Brain microvascular endothelial cell (primary cell): ENCODE results near the gene AIF1L.

Experiments used
- DNase-seq: peaks from one replicate; pipeline ENCODE4 v3.0.0-alpha.2; 2020
- H3K27ac ChIP-seq: fragments of 250-450 bp; sonication (Bioruptor Pico); 2 replicates; pipeline ENCODE4 v1.5.1; 2020; ENCODE audit warnings: mild to moderate bottlenecking, moderate library complexity
- H3K27me3 ChIP-seq: fragments of 250-450 bp; sonication (Bioruptor Pico); replicated peaks from 2 replicates; pipeline ENCODE4 v1.5.1; 2020; ENCODE audit warnings: mild to moderate bottlenecking
- H3K36me3 ChIP-seq: fragments of 250-450 bp; sonication (Bioruptor Pico); replicated peaks from 2 replicates; pipeline ENCODE4 v1.5.1; 2020; ENCODE audit warnings: mild to moderate bottlenecking
- H3K4me3 ChIP-seq: 2 replicates; pipeline ENCODE4 v1.5.1; 2011; ENCODE audit warnings: low read depth, mild to moderate bottlenecking, control low read depth, low read length, moderate library complexity
- in situ Hi-C: cut with HindIII; loops from 2 replicates; pipeline ENCODE4 v1.10.0; 2017; ENCODE audit warnings: low sequenced_read_pairs, low pct_ligation_motif_present
- TF ChIP-seq, protein P1 (sequence below): IDR thresholded peaks from 2 replicates; pipeline ENCODE4 v1.5.1; 2011; ENCODE audit warnings: low read depth, mild to moderate bottlenecking, moderate library complexity, low read length, control low read depth, inconsistent platforms; ENCODE audit errors: missing control alignments

AIF1L gene

DNA sequence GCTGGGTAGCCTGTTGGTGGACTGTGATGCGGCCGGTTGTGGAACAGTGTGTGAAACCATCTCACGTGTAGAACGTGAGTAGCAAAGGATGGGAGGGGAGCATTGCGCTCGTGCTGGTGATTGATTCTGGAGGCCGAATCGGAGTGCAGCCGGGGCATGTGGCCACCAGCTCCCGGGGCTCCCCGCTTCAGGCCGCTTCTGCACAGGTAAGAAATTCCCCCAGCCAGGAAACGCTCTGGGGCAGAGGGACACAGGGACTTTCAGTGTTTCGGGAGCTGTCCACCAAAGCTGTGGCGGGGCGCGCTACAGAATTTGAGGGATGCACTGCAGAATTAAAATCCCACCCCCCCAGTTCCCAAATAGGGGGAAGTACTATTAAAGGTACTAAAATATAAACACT is 45.5 kb upstream of the AIF1L start:
- Histone ChIP-seq H3K36me3 (no peaks in the 10 kb centered on the region), H3K27ac (no peak overlapping the region), H3K27me3 (peaks cover 35% of the 10 kb centered on the region), H3K4me3 (no peak overlapping the region)
- DNase-seq, result no peak
- TF ChIP-seq, protein P1, sequence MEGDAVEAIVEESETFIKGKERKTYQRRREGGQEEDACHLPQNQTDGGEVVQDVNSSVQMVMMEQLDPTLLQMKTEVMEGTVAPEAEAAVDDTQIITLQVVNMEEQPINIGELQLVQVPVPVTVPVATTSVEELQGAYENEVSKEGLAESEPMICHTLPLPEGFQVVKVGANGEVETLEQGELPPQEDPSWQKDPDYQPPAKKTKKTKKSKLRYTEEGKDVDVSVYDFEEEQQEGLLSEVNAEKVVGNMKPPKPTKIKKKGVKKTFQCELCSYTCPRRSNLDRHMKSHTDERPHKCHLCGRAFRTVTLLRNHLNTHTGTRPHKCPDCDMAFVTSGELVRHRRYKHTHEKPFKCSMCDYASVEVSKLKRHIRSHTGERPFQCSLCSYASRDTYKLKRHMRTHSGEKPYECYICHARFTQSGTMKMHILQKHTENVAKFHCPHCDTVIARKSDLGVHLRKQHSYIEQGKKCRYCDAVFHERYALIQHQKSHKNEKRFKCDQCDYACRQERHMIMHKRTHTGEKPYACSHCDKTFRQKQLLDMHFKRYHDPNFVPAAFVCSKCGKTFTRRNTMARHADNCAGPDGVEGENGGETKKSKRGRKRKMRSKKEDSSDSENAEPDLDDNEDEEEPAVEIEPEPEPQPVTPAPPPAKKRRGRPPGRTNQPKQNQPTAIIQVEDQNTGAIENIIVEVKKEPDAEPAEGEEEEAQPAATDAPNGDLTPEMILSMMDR, result no peak
- in situ Hi-C loops, result no loop called here

DNA sequence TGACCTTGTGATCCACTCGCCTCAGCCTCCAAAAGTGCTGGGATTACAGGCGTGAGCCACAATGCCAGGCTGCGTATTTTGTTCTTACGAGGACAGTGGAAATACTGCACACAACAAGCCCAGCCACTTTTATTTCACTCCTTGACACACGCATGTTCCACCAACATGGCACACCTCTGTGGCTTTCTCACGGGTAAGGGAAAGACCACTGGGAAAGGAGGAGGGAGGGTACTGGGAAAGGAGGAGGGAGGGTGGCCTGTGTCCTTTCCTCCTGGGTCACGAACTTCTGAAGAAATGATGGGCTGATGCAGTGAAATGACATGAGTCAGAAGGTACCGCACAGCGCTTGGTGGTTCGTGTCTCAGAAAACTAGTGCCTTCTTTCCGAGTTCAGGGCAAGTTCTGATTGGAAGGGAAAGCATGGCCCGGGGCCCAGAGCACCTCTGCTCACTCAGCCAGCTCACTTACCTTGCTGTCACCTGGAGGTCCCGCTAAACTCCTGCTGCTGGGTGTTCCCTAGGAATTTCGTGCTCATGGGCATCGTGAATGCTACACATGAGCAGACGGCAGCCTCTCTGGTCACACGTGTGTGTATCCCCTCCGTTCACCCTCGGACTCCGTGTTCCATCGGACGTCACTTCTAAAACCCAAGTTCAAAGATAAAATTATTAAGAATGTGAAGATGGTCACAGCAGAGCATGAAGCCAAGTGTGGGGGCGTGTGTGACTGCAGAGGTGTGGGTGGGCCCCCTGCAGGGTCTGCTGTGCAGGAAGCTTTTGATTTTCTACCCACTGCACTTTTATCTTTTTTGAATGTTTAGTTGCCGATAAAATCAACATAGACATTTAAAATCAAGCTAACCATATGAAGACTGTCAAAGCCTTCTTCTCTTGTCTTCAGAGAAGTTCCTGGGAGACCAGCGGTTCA is 44.5 kb upstream of the AIF1L start:
- no peaks in the 10 kb centered on the region for H3K36me3 ChIP-seq
- H3K27ac ChIP-seq, result peak overlapping the region; percentile 25
- H3K27me3 ChIP-seq, result peaks cover 37% of the 10 kb centered on the region
- DNase-seq, result no peak
- in situ Hi-C loops, result no loop called here
- no peak overlapping the region for H3K4me3 ChIP-seq
- TF ChIP-seq, protein P1, result no peak

DNA sequence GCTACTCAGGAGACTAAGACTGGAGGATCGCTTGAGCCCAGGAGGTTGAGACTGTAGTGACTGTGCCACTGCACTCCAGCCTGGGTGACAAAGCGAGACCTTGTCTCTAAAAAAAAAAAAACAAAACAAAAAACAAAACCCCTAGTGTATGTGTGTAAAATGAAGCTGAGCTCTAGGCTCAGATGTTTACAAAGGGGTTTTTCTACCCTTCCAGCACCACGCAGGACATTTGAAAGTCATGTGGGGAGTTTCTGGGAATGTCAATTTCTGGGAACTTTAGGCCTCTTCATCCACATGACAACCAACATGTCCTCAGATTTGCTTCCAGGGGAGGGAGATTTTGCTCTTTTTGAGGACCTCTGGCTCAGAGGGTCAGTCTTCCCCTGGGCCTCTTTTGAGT is 42.4 kb upstream of the AIF1L start:
- TF ChIP-seq, protein P1, result no peak
- H3K27me3 ChIP-seq, result peaks cover 34% of the 10 kb centered on the region

DNA sequence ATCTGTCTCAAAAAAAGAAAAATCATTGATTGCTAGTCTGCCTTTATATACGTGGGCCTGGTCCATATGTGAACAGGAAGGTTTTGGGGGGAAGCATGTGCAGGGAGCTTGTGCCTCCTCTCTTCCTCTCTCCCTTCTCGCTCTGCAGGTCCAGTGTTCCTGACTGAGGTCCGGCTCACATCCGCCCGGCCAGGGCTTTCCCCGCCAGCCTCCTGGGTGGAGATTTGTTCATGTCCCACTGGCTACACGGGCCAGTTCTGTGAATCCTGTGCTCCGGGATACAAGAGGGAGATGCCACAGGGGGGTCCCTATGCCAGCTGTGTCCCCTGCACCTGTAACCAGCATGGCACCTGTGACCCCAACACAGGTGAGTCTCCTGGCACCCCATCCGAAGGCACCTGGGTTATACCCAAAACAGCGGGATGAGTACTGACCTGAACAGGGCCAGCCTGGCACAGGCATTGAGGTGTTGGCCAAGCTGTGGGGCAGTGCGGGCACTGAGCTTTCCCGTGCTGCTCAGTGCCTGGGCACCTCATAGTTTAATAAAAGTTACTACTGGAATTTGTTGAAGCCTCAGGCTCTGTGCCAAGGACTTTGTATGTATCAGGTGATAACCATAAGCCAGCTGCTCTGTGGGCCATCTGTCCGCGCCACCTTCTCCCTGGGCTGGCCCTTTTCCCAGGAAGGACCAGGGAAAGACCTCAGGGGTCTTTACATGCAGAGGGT is 39.4 kb upstream of the AIF1L start:
- TF ChIP-seq, protein P1, result no peak
- in situ Hi-C loops, result no loop called here
- Histone ChIP-seq H3K27me3 (peaks cover 17% of the 10 kb centered on the region), H3K4me3 (no peak overlapping the region), H3K27ac (no peak overlapping the region), H3K36me3 (no peaks in the 10 kb centered on the region)
- no peak for DNase-seq

More for the DNA sequence above, 42.4 kb upstream of the AIF1L start:
- Histone ChIP-seq H3K4me3 (no peak overlapping the region), H3K36me3 (no peaks in the 10 kb centered on the region), H3K27ac (no peak overlapping the region)
- in situ Hi-C loops, result no loop called here
- no peak for DNase-seq

DNA sequence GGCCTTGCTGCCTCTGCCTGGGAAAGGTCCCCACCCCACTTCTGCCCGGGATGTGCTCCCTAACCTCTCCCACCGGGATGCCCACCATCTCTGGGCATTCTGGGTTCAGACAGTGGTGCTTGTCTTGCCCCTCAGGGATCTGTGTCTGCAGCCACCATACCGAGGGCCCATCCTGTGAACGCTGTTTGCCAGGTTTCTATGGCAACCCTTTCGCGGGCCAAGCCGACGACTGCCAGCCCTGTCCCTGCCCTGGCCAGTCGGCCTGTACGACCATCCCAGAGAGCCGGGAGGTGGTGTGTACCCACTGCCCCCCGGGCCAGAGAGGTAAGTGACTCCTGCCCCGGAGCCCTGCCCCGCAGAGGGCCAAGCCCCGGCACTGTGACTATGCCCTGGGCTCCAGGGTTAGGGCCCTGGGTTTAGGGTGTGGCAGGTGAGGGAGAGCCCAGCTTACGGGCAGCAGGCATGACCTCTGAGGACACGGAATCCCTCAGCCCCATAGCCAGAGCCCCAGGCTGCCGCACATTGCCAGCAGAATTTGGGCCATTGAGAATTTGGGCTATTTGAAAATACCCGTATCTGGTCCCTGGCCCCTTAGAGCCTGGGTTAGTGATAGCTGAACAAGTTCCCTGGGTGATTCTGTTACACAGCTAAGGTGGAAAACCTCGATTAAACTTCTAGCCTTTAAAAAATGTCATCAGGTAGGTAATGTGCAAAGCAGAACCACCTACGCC is 35.3 kb upstream of the AIF1L start:
- no peak for DNase-seq
- TF ChIP-seq, protein P1, result no peak

More for the DNA sequence above, 35.3 kb upstream of the AIF1L start:
- Histone ChIP-seq H3K36me3 (no peaks in the 10 kb centered on the region), H3K4me3 (no peak overlapping the region), H3K27ac (no peak overlapping the region), H3K27me3 (peaks cover 20% of the 10 kb centered on the region)
- in situ Hi-C loops, result no loop called here
